ENCODE results near the gene UGT1A9.

The UGT1A9 gene

DNA sequence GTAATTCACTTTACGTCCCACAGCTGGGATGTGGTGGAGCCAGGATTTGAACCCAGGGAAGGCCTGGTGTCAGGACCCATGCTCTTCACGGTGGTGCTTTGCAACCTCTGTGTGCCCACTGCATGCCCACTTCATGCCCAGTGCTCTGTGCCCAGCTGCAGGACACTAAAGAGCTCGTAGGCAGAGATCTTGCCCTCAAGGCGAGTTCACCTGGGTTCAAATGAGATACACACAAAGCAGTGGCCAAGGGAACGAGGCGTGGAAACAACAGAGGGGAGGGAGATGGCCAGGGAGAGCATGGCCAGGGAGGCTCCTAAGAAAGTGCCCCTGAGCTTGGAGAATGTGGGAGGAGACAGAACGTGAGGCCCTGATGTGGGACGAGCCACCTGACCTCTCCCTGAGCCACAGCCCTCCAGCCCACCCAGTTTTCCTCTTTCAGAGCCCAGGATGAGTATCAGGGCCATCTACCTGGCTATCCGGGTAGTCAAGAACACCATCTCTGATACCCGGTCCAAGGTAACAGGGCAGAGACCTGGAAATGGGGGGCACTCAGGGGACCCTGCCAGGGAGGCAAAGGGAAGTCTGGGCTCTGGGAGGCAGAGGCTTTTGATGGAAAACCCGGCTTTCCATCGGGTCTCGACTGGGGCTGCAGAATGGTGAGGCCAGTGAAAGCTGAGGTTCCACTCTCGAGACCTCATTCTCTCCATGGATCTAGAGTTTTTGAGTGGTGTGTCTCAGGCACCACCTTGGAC is 126.8 kb downstream of the UGT1A9 start:
- DNase-seq (ENCODE audit: low spot score) = no peak

DNA sequence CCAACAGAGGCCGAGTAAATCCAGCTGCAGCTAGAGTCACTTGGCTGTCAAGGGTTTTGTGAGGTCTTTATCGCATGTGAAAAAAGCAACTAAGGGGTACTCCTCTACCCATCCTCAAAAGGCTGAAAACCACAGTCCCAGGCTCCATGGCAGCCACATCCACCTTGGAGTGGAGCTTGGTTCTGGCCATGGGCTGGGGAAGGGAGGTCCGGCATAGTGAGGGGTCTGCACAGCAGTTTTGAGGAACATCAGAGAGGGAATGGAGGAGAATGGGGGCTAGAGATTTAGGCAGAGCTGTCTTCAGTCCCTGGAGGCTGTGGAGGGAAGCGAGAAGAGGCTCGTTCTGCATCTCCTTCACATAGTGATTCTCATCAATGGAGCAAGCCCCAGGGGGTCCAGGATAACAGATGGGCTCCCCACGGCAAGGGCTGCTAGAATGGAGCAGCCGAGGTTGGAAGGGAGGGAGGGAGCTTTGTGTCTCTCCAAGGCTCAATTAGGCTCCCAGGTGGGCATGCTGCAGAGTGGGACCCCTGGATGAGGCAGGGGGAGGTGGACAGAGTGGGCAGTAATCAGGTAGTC is 127.5 kb downstream of the UGT1A9 start:
- DNase-seq (ENCODE audit: low spot score) = no peak

DNA sequence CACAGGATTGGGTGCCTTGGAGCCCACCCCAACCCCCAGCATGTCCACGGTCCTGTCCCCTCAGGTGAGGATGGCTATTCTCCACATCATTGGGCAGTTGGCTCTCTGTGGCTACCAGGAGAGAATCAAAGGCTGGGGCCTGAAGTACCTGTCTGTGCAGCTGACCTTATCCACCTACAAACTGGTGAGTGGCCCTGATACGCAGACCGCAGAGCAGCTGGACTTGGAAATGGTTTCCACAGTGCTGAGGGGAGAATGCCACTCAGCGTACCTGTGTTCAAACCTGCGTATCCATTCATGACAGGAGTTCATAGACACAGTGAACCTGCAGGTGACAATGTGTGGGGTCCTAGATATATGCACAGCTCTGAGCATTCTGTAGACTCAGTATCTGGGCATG is 128.0 kb downstream of the UGT1A9 start:
- no peak for DNase-seq (ENCODE audit: low spot score)

DNA sequence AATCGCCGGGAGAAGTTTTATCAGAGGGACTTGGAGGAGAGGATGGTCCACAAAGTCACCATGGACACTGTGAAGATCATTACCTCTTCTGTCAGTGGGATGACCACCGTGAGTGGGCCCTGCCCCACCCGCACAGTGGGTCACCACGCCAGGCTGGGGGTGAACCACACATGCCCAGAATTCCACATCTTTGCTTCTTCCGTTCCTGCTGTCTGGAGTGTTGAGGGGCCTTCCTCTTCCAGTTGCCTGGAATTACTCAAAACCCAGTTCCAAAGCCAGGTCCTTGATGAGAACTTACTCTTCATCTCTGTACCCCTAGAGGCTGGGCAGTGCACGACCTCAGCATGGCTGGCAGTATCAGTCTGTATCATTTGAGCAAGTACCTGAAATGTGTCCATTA is 128.5 kb downstream of the UGT1A9 start:
- DNase-seq (ENCODE audit: low spot score) = no peak

- DNase-seq (ENCODE audit: low spot score) = no peak
Measured at GRCh38 chr2:233801357-233802131, 129.8 kb downstream of the UGT1A9 start.

- no peak for DNase-seq (ENCODE audit: low spot score)
Measured at GRCh38 chr2:233802132-233802815, 130.6 kb downstream of the UGT1A9 start.

- DNase-seq (ENCODE audit: low spot score) = no peak
Measured at GRCh38 chr2:233803292-233803911, 131.7 kb downstream of the UGT1A9 start.

DNA sequence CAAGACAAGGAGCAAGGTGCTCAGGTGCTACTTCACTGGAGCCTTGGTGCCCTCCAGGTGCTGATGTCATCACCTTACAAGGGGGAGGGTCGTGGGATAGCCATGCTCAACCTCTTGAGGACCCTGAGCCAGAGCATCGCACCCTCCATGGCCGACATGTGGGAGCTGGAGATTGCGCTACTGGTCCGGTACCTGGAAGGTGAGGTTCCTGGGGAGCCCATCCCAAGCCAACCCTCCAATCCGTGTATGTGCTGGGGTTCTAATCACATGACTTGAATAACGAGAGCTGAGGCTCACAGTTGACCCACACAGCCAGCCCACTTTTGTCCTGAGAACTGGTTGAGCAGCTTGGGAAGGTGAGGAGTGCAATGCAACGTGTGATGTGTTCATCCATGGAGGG is 132.3 kb downstream of the UGT1A9 start:
- no peak for DNase-seq (ENCODE audit: low spot score)

- DNase-seq (ENCODE audit: low spot score) = no peak
Measured at GRCh38 chr2:233807215-233807865, 135.6 kb downstream of the UGT1A9 start.

- DNase-seq (ENCODE audit: low spot score) = no peak
Measured at GRCh38 chr2:233807966-233808935, 136.6 kb downstream of the UGT1A9 start.

DNA sequence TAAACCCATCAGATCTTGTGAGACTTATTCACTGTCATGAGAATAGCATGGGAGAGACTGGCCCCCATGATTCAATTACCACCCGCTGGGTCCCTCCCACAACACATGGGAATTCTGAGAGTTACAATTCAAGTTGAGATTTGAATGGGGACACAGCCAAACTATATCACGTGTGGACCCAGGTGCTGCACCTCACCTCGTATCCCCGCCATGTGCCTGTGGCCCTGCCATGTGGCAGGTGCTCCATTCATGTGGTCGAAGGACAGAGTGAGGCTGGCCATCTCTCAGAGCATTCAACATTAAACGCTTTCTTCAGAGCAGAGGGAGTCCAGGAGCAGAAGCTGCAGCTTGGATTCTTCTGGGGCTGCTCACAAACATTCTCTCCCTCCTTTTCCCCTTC is 138.7 kb downstream of the UGT1A9 start:
- DNase-seq (ENCODE audit: low spot score) = no peak

DNA sequence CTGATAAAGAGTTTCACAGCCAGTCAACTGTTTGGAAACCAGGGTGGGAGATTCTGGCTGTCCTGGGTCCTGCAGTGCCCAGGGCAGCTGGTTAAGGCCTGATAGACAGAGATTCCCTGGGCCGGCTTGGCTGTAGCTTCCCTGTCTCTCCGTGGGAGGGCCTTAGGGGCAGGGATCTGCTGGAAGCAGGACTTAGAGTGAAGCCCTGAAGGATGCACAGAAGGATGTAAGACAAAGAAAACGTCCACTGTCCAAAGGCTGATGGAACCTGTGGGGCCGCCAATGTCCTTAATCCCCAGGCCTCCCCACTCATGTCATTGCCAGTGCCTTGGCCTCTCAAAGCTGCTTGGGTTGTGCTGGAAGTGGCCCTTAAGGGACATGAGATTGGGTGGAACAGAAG is 139.4 kb downstream of the UGT1A9 start:
- no peak for DNase-seq (ENCODE audit: low spot score)

GRCh38 chr2:233811732-233812131 is 140.0 kb downstream of the UGT1A9 start:
- DNase-seq (ENCODE audit: low spot score) = no peak

GRCh38 chr2:233813236-233814055 is 141.7 kb downstream of the UGT1A9 start:
- DNase-seq (ENCODE audit: low spot score) = no peak

DNA sequence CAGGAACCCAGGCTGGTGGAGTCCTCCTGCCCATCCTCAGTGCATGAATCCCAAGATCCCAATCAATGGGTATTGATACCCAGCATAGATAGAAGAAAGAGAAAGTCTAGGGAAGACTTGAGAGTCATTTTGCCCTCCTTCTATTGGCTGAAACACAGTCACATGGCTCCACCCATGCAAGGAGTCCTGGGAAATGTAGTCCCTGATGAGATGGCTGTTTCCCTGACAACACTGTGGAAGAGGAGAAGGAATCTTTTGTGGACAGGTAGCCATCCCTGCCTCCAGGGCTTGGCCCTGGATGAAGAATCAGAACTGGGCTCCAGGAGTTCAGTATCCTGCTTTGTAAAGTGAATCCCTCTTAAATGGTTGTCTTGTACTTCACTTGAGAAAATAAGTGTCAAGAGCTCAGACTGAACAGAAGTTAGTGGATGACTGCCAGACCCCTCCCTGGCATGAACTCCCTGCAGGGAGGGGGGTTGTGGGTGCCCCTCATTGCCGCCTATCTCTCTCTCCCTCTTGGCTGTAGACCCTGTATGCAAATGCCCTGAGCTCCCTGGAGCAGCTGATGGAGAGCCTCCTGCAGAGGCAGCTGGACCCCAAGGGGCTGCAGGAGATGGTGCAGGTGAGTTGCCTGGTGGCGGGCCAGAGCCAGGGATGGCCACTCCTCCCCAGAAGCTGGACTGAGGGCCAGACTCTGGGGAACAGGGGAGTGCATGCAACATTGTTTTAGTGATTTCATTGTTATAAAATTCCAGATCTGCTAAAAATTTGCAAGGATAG is 142.5 kb downstream of the UGT1A9 start:
- no peak for DNase-seq (ENCODE audit: low spot score)

DNA sequence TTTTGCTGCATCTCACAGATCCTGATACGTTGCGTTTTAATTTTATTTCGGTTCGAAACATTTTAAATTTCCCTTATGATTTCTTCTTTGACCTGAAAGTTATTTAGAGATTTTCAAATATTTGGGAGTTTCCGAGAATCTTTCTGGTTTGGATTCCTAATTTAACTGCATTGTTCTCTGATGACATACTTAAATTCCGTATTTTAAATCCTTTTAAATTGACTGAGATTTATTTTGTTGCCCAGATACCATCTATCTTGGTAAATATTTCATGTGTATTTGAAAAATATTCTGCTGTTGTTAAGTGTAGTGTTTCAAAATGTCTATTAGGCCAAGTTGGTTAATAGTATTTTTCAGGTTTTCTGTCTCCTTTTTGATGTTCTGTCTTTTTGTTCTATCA is 144.2 kb downstream of the UGT1A9 start:
- no peak for DNase-seq (ENCODE audit: low spot score)

- DNase-seq (ENCODE audit: low spot score) = no peak
Measured at GRCh38 chr2:233816334-233816733, 144.6 kb downstream of the UGT1A9 start.

- no peak for DNase-seq (ENCODE audit: low spot score)
Measured at GRCh38 chr2:233816771-233817170, 145.1 kb downstream of the UGT1A9 start.

Measured in hematopoietic multipotent progenitor cell treated with erythropoietin and hydrocortisone succinate and interleukin-3 and kit ligand, for 17 days (in vitro differentiated cells).